GM12801 (cell line): Measurements from ENCODE around the gene MYO19.

Experiments used
- TF ChIP-seq, protein P1 (sequence below): IDR thresholded peaks from one replicate; pipeline ENCODE4 v1.5.1; 2011; ENCODE audit warnings: control low read depth; ENCODE audit not compliant: insufficient read length; ENCODE audit errors: extremely low read depth

The MYO19 gene

DNA sequence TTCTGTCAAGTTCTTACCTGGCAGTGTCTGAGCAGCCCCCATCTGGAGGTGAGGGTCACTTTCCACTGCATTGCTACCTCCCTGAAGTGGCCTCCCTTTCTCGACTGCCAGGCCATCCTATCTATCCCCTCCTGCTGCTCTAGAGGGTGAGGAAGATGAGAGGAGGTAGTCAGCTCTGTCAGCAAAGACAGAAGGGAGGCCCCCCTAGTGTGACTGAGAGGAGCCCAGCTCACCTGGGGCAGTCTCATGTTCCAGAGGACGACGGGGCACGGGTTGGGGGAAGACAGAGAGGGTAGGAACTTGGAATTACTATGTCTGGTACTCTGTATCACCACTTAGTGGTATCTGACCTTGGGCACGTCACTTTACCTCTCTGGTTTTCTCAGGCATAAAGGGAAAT is 22.0 kb downstream of the MYO19 start:
- TF ChIP-seq, protein P1, sequence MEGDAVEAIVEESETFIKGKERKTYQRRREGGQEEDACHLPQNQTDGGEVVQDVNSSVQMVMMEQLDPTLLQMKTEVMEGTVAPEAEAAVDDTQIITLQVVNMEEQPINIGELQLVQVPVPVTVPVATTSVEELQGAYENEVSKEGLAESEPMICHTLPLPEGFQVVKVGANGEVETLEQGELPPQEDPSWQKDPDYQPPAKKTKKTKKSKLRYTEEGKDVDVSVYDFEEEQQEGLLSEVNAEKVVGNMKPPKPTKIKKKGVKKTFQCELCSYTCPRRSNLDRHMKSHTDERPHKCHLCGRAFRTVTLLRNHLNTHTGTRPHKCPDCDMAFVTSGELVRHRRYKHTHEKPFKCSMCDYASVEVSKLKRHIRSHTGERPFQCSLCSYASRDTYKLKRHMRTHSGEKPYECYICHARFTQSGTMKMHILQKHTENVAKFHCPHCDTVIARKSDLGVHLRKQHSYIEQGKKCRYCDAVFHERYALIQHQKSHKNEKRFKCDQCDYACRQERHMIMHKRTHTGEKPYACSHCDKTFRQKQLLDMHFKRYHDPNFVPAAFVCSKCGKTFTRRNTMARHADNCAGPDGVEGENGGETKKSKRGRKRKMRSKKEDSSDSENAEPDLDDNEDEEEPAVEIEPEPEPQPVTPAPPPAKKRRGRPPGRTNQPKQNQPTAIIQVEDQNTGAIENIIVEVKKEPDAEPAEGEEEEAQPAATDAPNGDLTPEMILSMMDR = no peak

DNA sequence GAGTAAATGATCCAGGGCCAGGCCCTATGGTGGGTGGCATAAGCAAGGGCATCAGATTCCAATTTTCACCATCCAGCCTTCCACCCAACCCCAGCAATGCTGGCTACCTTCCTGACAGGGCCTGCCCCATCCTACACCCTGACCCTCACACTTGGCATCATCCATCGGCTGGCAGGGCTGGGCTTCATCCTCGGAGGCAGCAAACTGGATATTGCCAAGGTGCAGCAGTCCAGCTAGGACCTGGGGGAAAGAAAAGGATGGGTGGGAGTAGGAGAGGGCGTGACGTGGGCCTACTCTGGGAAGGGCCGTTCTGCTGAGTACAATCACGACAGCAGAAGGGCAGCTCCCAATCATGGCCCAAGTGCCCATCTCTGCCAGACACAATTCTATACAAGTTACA is 23.5 kb downstream of the MYO19 start:
- TF ChIP-seq, protein P1 = no peak

DNA sequence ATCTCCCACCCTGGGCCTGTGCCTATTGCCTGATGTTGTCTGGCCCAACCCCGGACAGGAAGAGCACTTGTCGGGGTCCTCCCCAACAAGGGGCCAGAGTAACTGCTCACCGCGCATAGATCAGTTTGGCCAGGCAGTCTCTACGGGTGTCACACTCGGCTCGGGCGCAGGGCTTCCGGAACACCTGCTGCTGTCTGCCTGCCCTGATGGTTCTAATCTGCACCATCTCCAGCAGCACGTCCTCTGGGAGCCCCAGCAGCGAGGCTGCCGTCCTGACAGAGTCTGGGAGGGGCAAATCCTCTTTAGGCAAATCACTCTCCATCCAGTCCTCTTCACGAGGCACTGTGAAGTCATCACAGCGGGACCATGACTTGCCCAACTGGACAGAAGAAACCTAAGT is 24.0 kb downstream of the MYO19 start:
- TF ChIP-seq, protein P1 = no peak

DNA sequence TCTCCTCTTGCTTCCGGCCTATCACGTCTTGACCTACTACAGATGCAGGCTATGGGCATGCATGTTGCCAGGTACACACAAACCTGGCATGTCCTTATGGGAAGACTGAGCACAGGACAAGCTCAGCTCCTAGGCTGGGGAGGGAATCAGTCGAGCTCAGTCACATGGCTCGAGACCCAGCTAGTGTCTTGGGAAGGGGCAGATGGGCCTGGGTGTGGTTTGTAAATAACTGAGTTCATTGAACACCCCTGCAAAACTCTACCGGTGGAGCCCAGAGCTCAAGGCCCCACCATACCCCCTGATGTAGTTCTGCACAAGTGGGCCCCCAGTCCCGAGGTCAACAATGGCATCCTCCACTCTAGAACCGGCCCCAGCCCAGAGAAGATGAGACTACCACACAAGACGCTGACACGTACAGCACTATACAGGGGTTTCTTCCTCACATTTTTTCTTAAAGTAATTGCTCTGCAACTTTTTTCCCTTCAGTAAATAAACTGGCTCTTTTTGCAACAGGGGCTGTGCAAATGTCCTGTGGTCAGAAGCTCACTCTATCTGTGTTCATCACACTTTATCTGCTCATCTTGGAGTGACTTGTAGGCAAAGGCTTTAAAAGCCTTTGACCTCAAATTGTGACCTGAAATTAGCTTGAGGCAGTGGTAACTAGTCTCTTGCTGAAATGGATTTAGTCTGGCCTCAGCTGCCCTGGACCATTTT is 25.2 kb downstream of the MYO19 start:
- TF ChIP-seq, protein P1 = no peak

DNA sequence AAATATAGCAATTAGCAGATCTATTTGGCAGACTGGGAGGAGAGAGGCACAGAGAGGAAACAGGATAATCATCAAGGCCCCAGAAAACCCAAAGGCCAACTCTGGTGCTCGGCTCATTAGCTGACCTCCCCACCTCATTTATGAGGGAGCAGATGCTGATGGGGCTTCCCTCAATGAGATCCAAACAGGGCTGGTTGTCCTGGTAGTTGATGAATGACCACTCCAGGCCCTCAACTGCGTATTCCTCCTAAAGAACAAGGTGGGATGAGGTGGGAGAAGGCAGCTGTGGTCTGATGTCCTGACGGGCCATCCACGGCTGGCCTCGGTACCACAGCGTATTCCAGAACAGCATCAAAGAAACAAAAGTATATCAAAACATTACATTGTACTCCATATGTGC is 27.4 kb downstream of the MYO19 start:
- TF ChIP-seq, protein P1 = no peak

DNA sequence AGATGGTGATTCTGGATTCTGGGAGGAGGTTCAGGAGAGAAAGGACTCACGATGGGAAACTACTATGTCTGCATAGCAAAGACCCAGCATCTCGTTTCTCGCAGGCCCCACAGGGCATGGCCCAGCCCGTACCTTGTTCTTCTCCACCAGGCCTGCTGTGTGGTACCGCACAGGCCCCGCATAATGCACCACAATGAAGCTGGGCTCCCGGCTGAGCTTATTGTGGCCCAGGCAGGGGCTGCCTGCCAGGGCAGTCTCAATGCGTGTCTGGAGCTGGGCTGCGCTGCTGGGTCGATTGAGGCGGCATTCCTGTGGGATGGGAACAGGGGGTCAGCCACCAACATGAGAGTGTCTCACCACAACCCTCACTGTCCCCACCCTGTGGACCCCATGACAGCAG is 27.8 kb downstream of the MYO19 start:
- TF ChIP-seq, protein P1 = no peak

DNA sequence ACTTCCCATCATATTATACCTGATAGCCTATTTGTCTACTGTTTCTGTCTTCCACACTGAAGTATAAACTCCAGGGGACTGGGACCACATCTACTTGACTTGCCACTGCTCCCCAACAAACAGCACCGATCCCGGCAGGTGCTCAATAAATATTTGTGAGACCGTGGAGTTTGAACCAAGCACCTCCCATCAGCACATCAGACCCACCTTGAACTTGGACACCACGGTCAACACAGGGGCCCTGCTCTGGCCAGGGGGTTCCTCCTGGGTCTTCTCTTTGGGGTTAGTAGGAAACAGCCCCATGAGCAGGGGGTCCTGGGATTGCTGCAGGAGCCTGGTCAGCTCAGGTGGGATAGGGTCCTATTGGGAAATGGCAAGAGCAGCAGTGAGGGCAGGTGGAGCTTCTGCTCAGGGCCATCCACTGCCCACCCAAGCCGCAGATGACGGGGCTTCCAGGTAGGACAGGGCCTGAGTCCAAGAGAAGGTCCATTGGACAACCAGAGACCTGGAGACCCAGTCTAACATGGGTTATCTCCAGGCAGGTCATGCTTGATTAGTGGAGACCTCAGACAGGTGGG is 28.3 kb downstream of the MYO19 start:
- TF ChIP-seq, protein P1 = no peak
